ENCODE data around the gene SORCS2. TPM values are rescaled to one million over a fixed set of nuclear protein-coding genes. Genes with fewer than 3 reads are reported as not detected.

The SORCS2 gene
- total RNA-seq, 2 donors from 2014 or later = 1.5 to 1.7 TPM

- DNase-seq (ENCODE audit: low spot score) = no peak
- no peaks in the 10 kb centered on the region for H3K36me3 ChIP-seq
- no peaks in the 10 kb centered on the region for H3K27me3 ChIP-seq
- no peaks in the 10 kb centered on the region for H3K9me3 ChIP-seq
- no peak for TF ChIP-seq CTCF (IDR thresholded peaks at IDR 0.05)
- no peak overlapping the region for H3K27ac ChIP-seq
- H3K4me1 ChIP-seq = no peaks in the 10 kb centered on the region
- H3K4me3 ChIP-seq = no peak overlapping the region
These were observed 369.2 kb downstream of the SORCS2 start for GRCh38 chr4:7561557-7561956.

GRCh38 chr4:7564242-7564641 lies 371.9 kb downstream of the SORCS2 start:
- no peaks in the 10 kb centered on the region for H3K9me3 ChIP-seq
- no peak for TF ChIP-seq CTCF (IDR thresholded peaks at IDR 0.05)
- no peak overlapping the region for H3K27ac ChIP-seq
- no peak overlapping the region for H3K4me3 ChIP-seq
- H3K27me3 ChIP-seq = no peaks in the 10 kb centered on the region
- no peaks in the 10 kb centered on the region for H3K4me1 ChIP-seq
- DNase-seq (ENCODE audit: low spot score) = no peak
- H3K36me3 ChIP-seq = no peaks in the 10 kb centered on the region

- Histone ChIP-seq H3K4me3 (no peak overlapping the region), H3K4me1 (no peaks in the 10 kb centered on the region), H3K27me3 (no peaks in the 10 kb centered on the region), H3K36me3 (no peaks in the 10 kb centered on the region), H3K9me3 (no peaks in the 10 kb centered on the region), H3K27ac (no peak overlapping the region)
- no peak for TF ChIP-seq CTCF (IDR thresholded peaks at IDR 0.05)
- no peak for DNase-seq (ENCODE audit: low spot score)
These were observed 373.1 kb downstream of the SORCS2 start for GRCh38 chr4:7565483-7565882.

- Histone ChIP-seq H3K27me3 (no peaks in the 10 kb centered on the region), H3K4me1 (no peaks in the 10 kb centered on the region), H3K9me3 (peaks cover 0 to 6% of the 10 kb centered on the region in 2 donors), H3K36me3 (no peaks in the 10 kb centered on the region), H3K4me3 (no peak overlapping the region), H3K27ac (no peak overlapping the region)
- no peak for TF ChIP-seq CTCF (IDR thresholded peaks at IDR 0.05)
- no peak for DNase-seq (ENCODE audit: low spot score)
These were observed 377.8 kb downstream of the SORCS2 start for GRCh38 chr4:7569810-7570783.

GRCh38 chr4:7571001-7571400 lies 378.7 kb downstream of the SORCS2 start:
- H3K27me3 ChIP-seq = no peaks in the 10 kb centered on the region
- no peak overlapping the region for H3K4me3 ChIP-seq
- no peaks in the 10 kb centered on the region for H3K4me1 ChIP-seq
- TF ChIP-seq CTCF (IDR thresholded peaks at IDR 0.05) = no peak
- no peaks in the 10 kb centered on the region for H3K36me3 ChIP-seq
- no peak for DNase-seq (ENCODE audit: low spot score)
- peaks cover 0 to 15% of the 10 kb centered on the region in 2 donors for H3K9me3 ChIP-seq
- H3K27ac ChIP-seq = no peak overlapping the region
